ENCODE measurements around the gene NRDE2. TPM values are rescaled to one million over a fixed set of nuclear protein-coding genes. Genes with fewer than 3 reads are reported as not detected.

The NRDE2 gene
- total and polyA plus RNA-seq, 4 donors = 12.9 to 15.9 (median 15.5) TPM

- peaks cover 4% of the 10 kb centered on the region for H3K4me1 ChIP-seq (ENCODE audit: control insufficient read depth, insufficient read depth, low read length)
- no peak overlapping the region for H3K4me3 ChIP-seq (ENCODE audit: low read depth, low read length)
- no peaks in the 10 kb centered on the region for H3K27me3 ChIP-seq (ENCODE audit: control insufficient read depth, insufficient read depth, low read length)
- H3K36me3 ChIP-seq (ENCODE audit: control insufficient read depth, insufficient read depth, low read length) = peaks cover 78% of the 10 kb centered on the region
- DNase-seq (ENCODE audit: low read depth in 4 of 6, low spot score in 6 of 6) = no peak
- no peak overlapping the region for H3K27ac ChIP-seq (ENCODE audit: low read depth, low read length)
- H3K9me3 ChIP-seq (ENCODE audit: control insufficient read depth, insufficient read depth, low read length) = no peaks in the 10 kb centered on the region
- 94% methylated on average over 34 of the region's 35 CpGs for WGBS (ENCODE audit: insufficient coverage)
Observed at GRCh38 chr14:90278199-90279175, 53.3 kb downstream of the NRDE2 start.

GRCh38 chr14:90277581-90278198 is 54.1 kb downstream of the NRDE2 start:
- 90% methylated on average over 20 of the region's 24 CpGs for WGBS (ENCODE audit: insufficient coverage)
- H3K9me3 ChIP-seq (ENCODE audit: control insufficient read depth, insufficient read depth, low read length) = no peaks in the 10 kb centered on the region
- no peak overlapping the region for H3K27ac ChIP-seq (ENCODE audit: low read depth, low read length)
- H3K4me1 ChIP-seq (ENCODE audit: control insufficient read depth, insufficient read depth, low read length) = peaks cover 4% of the 10 kb centered on the region
- peaks cover 81% of the 10 kb centered on the region for H3K36me3 ChIP-seq (ENCODE audit: control insufficient read depth, insufficient read depth, low read length)
- no peak for DNase-seq (ENCODE audit: low read depth in 4 of 6, low spot score in 6 of 6)
- no peaks in the 10 kb centered on the region for H3K27me3 ChIP-seq (ENCODE audit: control insufficient read depth, insufficient read depth, low read length)
- H3K4me3 ChIP-seq (ENCODE audit: low read depth, low read length) = no peak overlapping the region

- no peak for DNase-seq (ENCODE audit: low read depth in 4 of 6, low spot score in 6 of 6)
- H3K36me3 ChIP-seq (ENCODE audit: control insufficient read depth, insufficient read depth, low read length) = peaks cover 84% of the 10 kb centered on the region
Observed at GRCh38 chr14:90276646-90277367, 54.9 kb downstream of the NRDE2 start.

GRCh38 chr14:90275820-90276219 is 55.9 kb downstream of the NRDE2 start:
- H3K27ac ChIP-seq (ENCODE audit: low read depth, low read length) = no peak overlapping the region
- no peaks in the 10 kb centered on the region for H3K27me3 ChIP-seq (ENCODE audit: control insufficient read depth, insufficient read depth, low read length)
- H3K9me3 ChIP-seq (ENCODE audit: control insufficient read depth, insufficient read depth, low read length) = no peaks in the 10 kb centered on the region
- WGBS (ENCODE audit: insufficient coverage) = 86% methylated on average over 5 of the region's 8 CpGs
- H3K4me3 ChIP-seq (ENCODE audit: low read depth, low read length) = no peak overlapping the region
- peaks cover 81% of the 10 kb centered on the region for H3K36me3 ChIP-seq (ENCODE audit: control insufficient read depth, insufficient read depth, low read length)
- no peak for DNase-seq (ENCODE audit: low read depth in 4 of 6, low spot score in 6 of 6)
- H3K4me1 ChIP-seq (ENCODE audit: control insufficient read depth, insufficient read depth, low read length) = no peaks in the 10 kb centered on the region

More at GRCh38 chr14:90276646-90277367, 54.9 kb downstream of the NRDE2 start:
- Histone ChIP-seq H3K9me3 (ENCODE audit: control insufficient read depth, insufficient read depth, low read length) (no peaks in the 10 kb centered on the region), H3K27me3 (ENCODE audit: control insufficient read depth, insufficient read depth, low read length) (no peaks in the 10 kb centered on the region), H3K27ac (ENCODE audit: low read depth, low read length) (no peak overlapping the region), H3K4me3 (ENCODE audit: low read depth, low read length) (no peak overlapping the region), H3K4me1 (ENCODE audit: control insufficient read depth, insufficient read depth, low read length) (no peaks in the 10 kb centered on the region)
- WGBS (ENCODE audit: insufficient coverage) = 71% methylated on average over 11 of the region's 18 CpGs

- Histone ChIP-seq H3K4me3 (ENCODE audit: low read depth, low read length) (no peak overlapping the region), H3K27me3 (ENCODE audit: control insufficient read depth, insufficient read depth, low read length) (no peaks in the 10 kb centered on the region), H3K36me3 (ENCODE audit: control insufficient read depth, insufficient read depth, low read length) (peaks cover 81% of the 10 kb centered on the region), H3K4me1 (ENCODE audit: control insufficient read depth, insufficient read depth, low read length) (no peaks in the 10 kb centered on the region), H3K9me3 (ENCODE audit: control insufficient read depth, insufficient read depth, low read length) (no peaks in the 10 kb centered on the region), H3K27ac (ENCODE audit: low read depth, low read length) (no peak overlapping the region)
- 100% methylated on average over 2 of the region's 9 CpGs for WGBS (ENCODE audit: insufficient coverage)
- no peak for DNase-seq (ENCODE audit: low read depth in 4 of 6, low spot score in 6 of 6)
Observed at GRCh38 chr14:90275458-90275814, 56.3 kb downstream of the NRDE2 start.

- DNase-seq (ENCODE audit: low read depth in 4 of 6, low spot score in 6 of 6) = no peak
- 87% methylated on average over 8 of the region's 8 CpGs for WGBS (ENCODE audit: insufficient coverage)
- H3K27ac ChIP-seq (ENCODE audit: low read depth, low read length) = no peak overlapping the region
- H3K4me3 ChIP-seq (ENCODE audit: low read depth, low read length) = no peak overlapping the region
- no peaks in the 10 kb centered on the region for H3K27me3 ChIP-seq (ENCODE audit: control insufficient read depth, insufficient read depth, low read length)
- H3K36me3 ChIP-seq (ENCODE audit: control insufficient read depth, insufficient read depth, low read length) = peaks cover 81% of the 10 kb centered on the region
- H3K9me3 ChIP-seq (ENCODE audit: control insufficient read depth, insufficient read depth, low read length) = no peaks in the 10 kb centered on the region
- no peaks in the 10 kb centered on the region for H3K4me1 ChIP-seq (ENCODE audit: control insufficient read depth, insufficient read depth, low read length)
Observed at GRCh38 chr14:90274808-90275457, 56.8 kb downstream of the NRDE2 start.

GRCh38 chr14:90274019-90274418 is 57.7 kb downstream of the NRDE2 start:
- Histone ChIP-seq H3K27me3 (ENCODE audit: control insufficient read depth, insufficient read depth, low read length) (no peaks in the 10 kb centered on the region), H3K36me3 (ENCODE audit: control insufficient read depth, insufficient read depth, low read length) (peaks cover 77% of the 10 kb centered on the region), H3K4me3 (ENCODE audit: low read depth, low read length) (no peak overlapping the region), H3K27ac (ENCODE audit: low read depth, low read length) (no peak overlapping the region), H3K9me3 (ENCODE audit: control insufficient read depth, insufficient read depth, low read length) (no peaks in the 10 kb centered on the region), H3K4me1 (ENCODE audit: control insufficient read depth, insufficient read depth, low read length) (no peaks in the 10 kb centered on the region)
- no peak for DNase-seq (ENCODE audit: low read depth in 4 of 6, low spot score in 6 of 6)
- 81% methylated on average over 9 of the region's 9 CpGs for WGBS (ENCODE audit: insufficient coverage)

- Histone ChIP-seq H3K4me1 (ENCODE audit: control insufficient read depth, insufficient read depth, low read length) (no peaks in the 10 kb centered on the region), H3K27me3 (ENCODE audit: control insufficient read depth, insufficient read depth, low read length) (no peaks in the 10 kb centered on the region), H3K36me3 (ENCODE audit: control insufficient read depth, insufficient read depth, low read length) (peaks cover 76% of the 10 kb centered on the region), H3K4me3 (ENCODE audit: low read depth, low read length) (no peak overlapping the region), H3K27ac (ENCODE audit: low read depth, low read length) (no peak overlapping the region), H3K9me3 (ENCODE audit: control insufficient read depth, insufficient read depth, low read length) (no peaks in the 10 kb centered on the region)
- WGBS (ENCODE audit: insufficient coverage) = 63% methylated on average over 4 of the region's 8 CpGs
- peak in 1 of 6 donors; percentile 28 for DNase-seq (ENCODE audit: low read depth in 4 of 6, low spot score in 6 of 6)
Observed at GRCh38 chr14:90273532-90273931, 58.2 kb downstream of the NRDE2 start.

- WGBS (ENCODE audit: insufficient coverage) = 84% methylated on average over 8 of the region's 10 CpGs
- H3K27me3 ChIP-seq (ENCODE audit: control insufficient read depth, insufficient read depth, low read length) = no peaks in the 10 kb centered on the region
- H3K4me1 ChIP-seq (ENCODE audit: control insufficient read depth, insufficient read depth, low read length) = no peaks in the 10 kb centered on the region
- H3K27ac ChIP-seq (ENCODE audit: low read depth, low read length) = no peak overlapping the region
- H3K36me3 ChIP-seq (ENCODE audit: control insufficient read depth, insufficient read depth, low read length) = peaks cover 70% of the 10 kb centered on the region
- no peak overlapping the region for H3K4me3 ChIP-seq (ENCODE audit: low read depth, low read length)
- H3K9me3 ChIP-seq (ENCODE audit: control insufficient read depth, insufficient read depth, low read length) = no peaks in the 10 kb centered on the region
- no peak for DNase-seq (ENCODE audit: low read depth in 4 of 6, low spot score in 6 of 6)
Observed at GRCh38 chr14:90272523-90272922, 59.2 kb downstream of the NRDE2 start.

Measured in spinal cord (tissue), 10 donors.